ENCODE results near the gene DMAC2. TPM values are rescaled to one million over a fixed set of nuclear protein-coding genes. Genes with fewer than 3 reads are reported as not detected.

Gene DMAC2
- total RNA-seq, 1 donor from 2014 or later: 60.3 TPM

DNA sequence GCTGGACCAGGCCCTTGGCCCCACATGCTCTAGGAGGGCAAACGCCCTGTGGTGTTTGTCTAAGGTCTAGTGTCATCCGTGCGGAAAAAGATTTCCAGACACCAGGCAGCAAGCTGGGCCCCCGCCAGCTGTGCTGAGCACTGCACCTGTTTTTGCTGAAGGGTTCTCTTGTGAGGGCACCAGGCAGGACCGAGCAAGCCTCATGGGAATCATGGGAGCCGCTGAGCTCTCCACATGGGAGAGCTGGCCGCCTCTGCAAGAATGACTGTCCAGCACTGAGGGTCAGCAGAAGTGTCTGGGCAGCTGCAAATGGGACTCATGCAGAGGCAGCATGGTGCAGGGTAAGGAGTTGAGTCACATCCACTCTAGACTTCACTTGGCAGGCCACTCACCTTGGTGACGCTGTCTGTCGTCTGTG is 24.5 kb downstream of the DMAC2 start:
- TF ChIP-seq, protein P1, sequence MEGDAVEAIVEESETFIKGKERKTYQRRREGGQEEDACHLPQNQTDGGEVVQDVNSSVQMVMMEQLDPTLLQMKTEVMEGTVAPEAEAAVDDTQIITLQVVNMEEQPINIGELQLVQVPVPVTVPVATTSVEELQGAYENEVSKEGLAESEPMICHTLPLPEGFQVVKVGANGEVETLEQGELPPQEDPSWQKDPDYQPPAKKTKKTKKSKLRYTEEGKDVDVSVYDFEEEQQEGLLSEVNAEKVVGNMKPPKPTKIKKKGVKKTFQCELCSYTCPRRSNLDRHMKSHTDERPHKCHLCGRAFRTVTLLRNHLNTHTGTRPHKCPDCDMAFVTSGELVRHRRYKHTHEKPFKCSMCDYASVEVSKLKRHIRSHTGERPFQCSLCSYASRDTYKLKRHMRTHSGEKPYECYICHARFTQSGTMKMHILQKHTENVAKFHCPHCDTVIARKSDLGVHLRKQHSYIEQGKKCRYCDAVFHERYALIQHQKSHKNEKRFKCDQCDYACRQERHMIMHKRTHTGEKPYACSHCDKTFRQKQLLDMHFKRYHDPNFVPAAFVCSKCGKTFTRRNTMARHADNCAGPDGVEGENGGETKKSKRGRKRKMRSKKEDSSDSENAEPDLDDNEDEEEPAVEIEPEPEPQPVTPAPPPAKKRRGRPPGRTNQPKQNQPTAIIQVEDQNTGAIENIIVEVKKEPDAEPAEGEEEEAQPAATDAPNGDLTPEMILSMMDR (IDR thresholded peaks at IDR 0.05; ENCODE audit: insufficient read depth, low read depth, low read length): no peak
- TF ChIP-seq EZH2 (IDR thresholded peaks at IDR 0.05; ENCODE audit: insufficient read depth, low read length): no peak
- no peak for DNase-seq (ENCODE audit: low read depth)
- Histone ChIP-seq H4K20me1 (ENCODE audit: insufficient read depth, low read length) (no peaks in the 10 kb centered on the region), H3K27me3 (ENCODE audit: insufficient read depth, low read length) (no peaks in the 10 kb centered on the region), H3K4me2 (ENCODE audit: low read length) (no peak overlapping the region), H3K4me3 (ENCODE audit: insufficient read depth, low read depth, low read length) (no peak overlapping the region), H3K9me3 (ENCODE audit: insufficient read depth, low read depth, low read length) (no peaks in the 10 kb centered on the region), H2AFZ (ENCODE audit: low read depth, low read length) (no peak overlapping the region), H3K36me3 (ENCODE audit: insufficient read depth, low read length) (peaks cover 9% of the 10 kb centered on the region), H3K79me2 (ENCODE audit: insufficient read depth, low read length) (no peaks in the 10 kb centered on the region), H3K4me1 (ENCODE audit: insufficient read depth, low read length) (no peaks in the 10 kb centered on the region), H3K9ac (ENCODE audit: low read length) (no peak overlapping the region), H3K27ac (ENCODE audit: low read depth, low read length) (no peak overlapping the region)
- Mint-ChIP-seq H3K4me1 (ENCODE audit: low read depth, unreplicated experiment) (peaks cover 3% of the 10 kb centered on the region), H3K27ac (ENCODE audit: unreplicated experiment) (no peak overlapping the region), H3K36me3 (ENCODE audit: low read depth, unreplicated experiment) (peaks cover 27% of the 10 kb centered on the region), H3K9me3 (ENCODE audit: unreplicated experiment) (no peaks in the 10 kb centered on the region), H3K27me3 (ENCODE audit: low read depth, unreplicated experiment) (no peaks in the 10 kb centered on the region), H3K4me3 (ENCODE audit: unreplicated experiment) (no peak overlapping the region)
- FAIRE-seq: no peak

DNA sequence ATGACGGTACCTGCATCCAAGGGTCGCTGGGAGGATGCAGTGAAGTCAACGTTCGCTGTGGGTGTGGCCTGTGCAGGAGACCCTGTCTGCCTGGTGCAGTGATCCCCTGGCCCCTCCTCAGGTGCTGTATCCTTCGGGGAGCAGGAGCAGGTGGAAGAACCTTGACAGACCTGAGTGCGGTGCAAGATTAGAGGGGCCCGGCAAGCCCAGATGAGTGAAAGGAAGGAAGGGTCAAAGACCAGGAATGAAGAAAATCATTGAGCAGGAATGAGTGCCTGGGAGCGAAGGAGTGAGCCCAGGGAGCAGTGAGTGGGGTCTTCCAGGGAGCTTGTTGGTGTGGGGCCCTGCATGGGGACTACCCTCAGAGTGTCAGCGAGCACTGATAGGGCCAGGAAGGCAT is 25.3 kb downstream of the DMAC2 start:
- Mint-ChIP-seq H3K27ac (ENCODE audit: unreplicated experiment) (no peak overlapping the region), H3K4me3 (ENCODE audit: unreplicated experiment) (no peak overlapping the region), H3K36me3 (ENCODE audit: low read depth, unreplicated experiment) (peaks cover 24% of the 10 kb centered on the region), H3K4me1 (ENCODE audit: low read depth, unreplicated experiment) (peaks cover 8% of the 10 kb centered on the region), H3K9me3 (ENCODE audit: unreplicated experiment) (no peaks in the 10 kb centered on the region), H3K27me3 (ENCODE audit: low read depth, unreplicated experiment) (no peaks in the 10 kb centered on the region)
- Histone ChIP-seq H3K9me3 (ENCODE audit: insufficient read depth, low read depth, low read length) (no peaks in the 10 kb centered on the region), H3K27ac (ENCODE audit: low read depth, low read length) (no peak overlapping the region), H3K36me3 (ENCODE audit: insufficient read depth, low read length) (peaks cover 6% of the 10 kb centered on the region), H3K4me2 (ENCODE audit: low read length) (no peak overlapping the region), H3K27me3 (ENCODE audit: insufficient read depth, low read length) (no peaks in the 10 kb centered on the region), H3K9ac (ENCODE audit: low read length) (no peak overlapping the region), H3K4me1 (ENCODE audit: insufficient read depth, low read length) (no peaks in the 10 kb centered on the region), H3K4me3 (ENCODE audit: insufficient read depth, low read depth, low read length) (no peak overlapping the region), H2AFZ (ENCODE audit: low read depth, low read length) (no peak overlapping the region), H4K20me1 (ENCODE audit: insufficient read depth, low read length) (no peaks in the 10 kb centered on the region), H3K79me2 (ENCODE audit: insufficient read depth, low read length) (no peaks in the 10 kb centered on the region)
- no peak for DNase-seq (ENCODE audit: low read depth)
- TF ChIP-seq, protein P1 (IDR thresholded peaks at IDR 0.05; ENCODE audit: insufficient read depth, low read depth, low read length): no peak
- no peak for TF ChIP-seq EZH2 (IDR thresholded peaks at IDR 0.05; ENCODE audit: insufficient read depth, low read length)
- FAIRE-seq: no peak

DNA sequence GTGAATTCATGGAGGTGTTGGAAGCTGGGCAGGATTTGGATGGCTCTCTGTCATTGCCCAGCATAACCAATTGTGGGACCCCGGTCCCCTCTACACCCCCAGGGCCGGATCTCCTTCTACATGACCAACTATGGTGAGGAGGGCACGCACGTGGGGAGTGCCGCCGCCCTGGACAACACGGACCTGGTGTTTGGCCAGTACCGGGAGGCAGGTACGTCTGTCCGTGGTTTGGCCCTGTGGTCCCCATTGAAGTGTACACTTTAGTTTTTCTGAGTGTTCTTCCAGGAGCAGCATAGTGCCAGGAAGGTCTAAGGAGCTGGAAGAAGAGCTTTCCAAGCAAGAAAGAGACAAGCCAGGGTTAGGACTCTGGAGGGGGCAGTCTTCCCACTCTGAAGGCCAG is 25.8 kb downstream of the DMAC2 start:
- FAIRE-seq (no peak), DNase-seq (ENCODE audit: low read depth) (no peak)
- Histone ChIP-seq H3K4me1 (ENCODE audit: insufficient read depth, low read length) (no peaks in the 10 kb centered on the region), H3K4me2 (ENCODE audit: low read length) (no peak overlapping the region), H3K9ac (ENCODE audit: low read length) (no peak overlapping the region), H3K4me3 (ENCODE audit: insufficient read depth, low read depth, low read length) (no peak overlapping the region), H3K79me2 (ENCODE audit: insufficient read depth, low read length) (no peaks in the 10 kb centered on the region), H3K27me3 (ENCODE audit: insufficient read depth, low read length) (no peaks in the 10 kb centered on the region), H3K9me3 (ENCODE audit: insufficient read depth, low read depth, low read length) (no peaks in the 10 kb centered on the region), H4K20me1 (ENCODE audit: insufficient read depth, low read length) (no peaks in the 10 kb centered on the region), H2AFZ (ENCODE audit: low read depth, low read length) (no peak overlapping the region), H3K27ac (ENCODE audit: low read depth, low read length) (no peak overlapping the region), H3K36me3 (ENCODE audit: insufficient read depth, low read length) (peaks cover 6% of the 10 kb centered on the region)
- H3K4me1 Mint-ChIP-seq (ENCODE audit: low read depth, unreplicated experiment): peaks cover 13% of the 10 kb centered on the region
- H3K4me3 Mint-ChIP-seq (ENCODE audit: unreplicated experiment): no peak overlapping the region
- TF ChIP-seq EZH2 (IDR thresholded peaks at IDR 0.05; ENCODE audit: insufficient read depth, low read length): no peak
- TF ChIP-seq, protein P1 (IDR thresholded peaks at IDR 0.05; ENCODE audit: insufficient read depth, low read depth, low read length): no peak
- no peaks in the 10 kb centered on the region for H3K9me3 Mint-ChIP-seq (ENCODE audit: unreplicated experiment)
- no peak overlapping the region for H3K27ac Mint-ChIP-seq (ENCODE audit: unreplicated experiment)
- peaks cover 24% of the 10 kb centered on the region for H3K36me3 Mint-ChIP-seq (ENCODE audit: low read depth, unreplicated experiment)
- H3K27me3 Mint-ChIP-seq (ENCODE audit: low read depth, unreplicated experiment): no peaks in the 10 kb centered on the region
